Ascending aorta (tissue), 2 donors: Measurements from ENCODE around the gene GPNMB. TPM values are rescaled to one million over a fixed set of nuclear protein-coding genes. Genes with fewer than 3 reads are reported as not detected.

Experiments
- DNase-seq, 2 donors: peaks; one replicate each; pipeline ENCODE4 v3.0.0-alpha.2; 2019; ENCODE audit warnings: low spot score in 2 of 2
- H3K27ac ChIP-seq, 2 donors: fragments of 200-600 bp; sonication (generic); one replicate each; pipeline ENCODE4 v1.5.1; 2016 to 2017; ENCODE audit warnings: mild to moderate bottlenecking in 1 of 2
- H3K27me3 ChIP-seq: fragments of 200-600 bp; sonication (generic); one replicate; pipeline ENCODE4 v1.5.1; 2017
- H3K36me3 ChIP-seq, 2 donors: fragments of 200-600 bp; sonication (generic); one replicate each; pipeline ENCODE4 v1.5.1; 2016
- H3K4me1 ChIP-seq, 2 donors: fragments of 200-600 bp; sonication (generic); one replicate each; pipeline ENCODE4 v1.5.1; 2016 to 2017; ENCODE audit warnings: mild to moderate bottlenecking in 1 of 2
- H3K4me3 ChIP-seq, 2 donors: fragments of 200-600 bp; sonication (generic); one replicate each; pipeline ENCODE4 v1.5.1; 2016 to 2017; ENCODE audit warnings: mild to moderate bottlenecking in 1 of 2
- H3K9me3 ChIP-seq, 2 donors: fragments of 200-600 bp; sonication (generic); one replicate each; pipeline ENCODE4 v1.5.1; 2016
- intact Hi-C: fragments of 100-400 bp; cut with DNase I; formaldehyde crosslinking; loops from one replicate; pipeline ENCODE4 v1.15.1; 2023
- total RNA-seq: library from RNA; depleted of rRNA; stranded (reverse); fragments of >200 nt; gene quantifications from one replicate; pipeline ENCODE4 v1.1.0, GENCODE V29; 2016
- TF ChIP-seq, protein P1 (sequence below), 3 experiments: fragments of 200-600 bp in 2 of 3; fragments of 450-650 bp in 1 of 3; sonication (generic) in 2 of 3; IDR thresholded peaks; one replicate each; pipeline ENCODE4 v1.5.1; 2016 to 2019; ENCODE audit warnings: antibody characterized with exemption in 3 of 3, mild to moderate bottlenecking in 1 of 3, moderate library complexity in 1 of 3

GPNMB gene
- total RNA-seq, 1 donor from 2014 or later, result 46.4 TPM

DNA sequence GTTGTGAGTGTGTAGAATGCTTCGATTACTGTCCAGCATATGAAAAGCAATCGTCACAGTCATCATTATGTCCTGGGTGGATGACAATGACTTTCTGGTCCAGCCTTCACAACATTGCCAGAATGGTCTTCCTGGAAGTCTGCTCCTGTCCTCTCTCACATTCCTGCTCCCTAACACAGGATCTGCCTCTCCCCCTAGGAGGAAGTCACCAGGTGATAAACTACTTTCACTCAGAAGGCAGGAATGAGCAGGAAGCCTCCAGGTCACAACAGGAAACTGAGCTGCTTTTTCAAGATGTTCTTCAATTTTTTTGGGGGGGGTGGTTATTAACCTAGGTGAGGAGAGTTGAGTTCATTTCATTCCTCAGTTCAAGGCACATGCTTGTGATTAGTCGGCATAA lies 13.6 kb upstream of the GPNMB start:
- Histone ChIP-seq H3K9me3 (no peaks in the 10 kb centered on the region), H3K4me3 (no peak overlapping the region), H3K27ac (no peak overlapping the region), H3K4me1 (no peaks in the 10 kb centered on the region), H3K27me3 (no peaks in the 10 kb centered on the region), H3K36me3 (no peaks in the 10 kb centered on the region)
- TF ChIP-seq, protein P1, sequence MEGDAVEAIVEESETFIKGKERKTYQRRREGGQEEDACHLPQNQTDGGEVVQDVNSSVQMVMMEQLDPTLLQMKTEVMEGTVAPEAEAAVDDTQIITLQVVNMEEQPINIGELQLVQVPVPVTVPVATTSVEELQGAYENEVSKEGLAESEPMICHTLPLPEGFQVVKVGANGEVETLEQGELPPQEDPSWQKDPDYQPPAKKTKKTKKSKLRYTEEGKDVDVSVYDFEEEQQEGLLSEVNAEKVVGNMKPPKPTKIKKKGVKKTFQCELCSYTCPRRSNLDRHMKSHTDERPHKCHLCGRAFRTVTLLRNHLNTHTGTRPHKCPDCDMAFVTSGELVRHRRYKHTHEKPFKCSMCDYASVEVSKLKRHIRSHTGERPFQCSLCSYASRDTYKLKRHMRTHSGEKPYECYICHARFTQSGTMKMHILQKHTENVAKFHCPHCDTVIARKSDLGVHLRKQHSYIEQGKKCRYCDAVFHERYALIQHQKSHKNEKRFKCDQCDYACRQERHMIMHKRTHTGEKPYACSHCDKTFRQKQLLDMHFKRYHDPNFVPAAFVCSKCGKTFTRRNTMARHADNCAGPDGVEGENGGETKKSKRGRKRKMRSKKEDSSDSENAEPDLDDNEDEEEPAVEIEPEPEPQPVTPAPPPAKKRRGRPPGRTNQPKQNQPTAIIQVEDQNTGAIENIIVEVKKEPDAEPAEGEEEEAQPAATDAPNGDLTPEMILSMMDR (IDR thresholded peaks at IDR 0.05), result no peak
- intact Hi-C loops, result no loop called here
- no peak for DNase-seq

DNA sequence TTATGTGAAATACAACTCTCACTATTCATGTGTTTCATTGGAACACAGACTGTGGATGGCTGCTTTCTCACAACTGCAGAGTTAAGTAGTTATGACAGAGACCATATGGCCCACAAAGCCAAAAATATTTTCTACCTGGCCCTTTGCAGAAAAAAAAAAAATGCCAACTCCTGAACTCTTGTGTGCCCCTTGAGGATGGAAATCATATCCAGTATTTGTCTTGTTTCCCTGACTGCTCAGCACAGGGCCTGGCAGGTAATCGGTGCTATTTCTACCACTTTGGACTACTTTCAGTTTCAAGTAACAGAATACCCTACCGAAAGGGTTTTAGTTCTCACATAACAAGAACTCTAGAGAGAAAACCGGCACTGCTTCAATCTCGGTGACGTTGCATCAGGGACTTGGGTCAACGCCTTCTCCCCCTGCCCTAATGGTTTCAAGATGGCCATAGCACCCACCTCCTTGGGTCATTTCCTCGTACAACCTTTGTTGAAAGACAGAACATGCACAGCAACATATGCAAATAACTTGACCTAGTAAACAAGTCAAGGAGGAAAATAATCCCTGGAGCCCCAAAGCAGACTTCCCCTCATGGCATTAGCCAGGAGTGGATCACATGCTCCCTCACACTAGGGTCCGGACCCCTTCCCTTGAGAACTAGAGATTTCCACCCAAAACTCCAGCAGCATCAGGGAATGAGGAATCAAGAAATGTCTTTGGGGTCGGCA lies 11.8 kb upstream of the GPNMB start:
- no peaks in the 10 kb centered on the region for H3K36me3 ChIP-seq
- no peak for DNase-seq
- no peaks in the 10 kb centered on the region for H3K4me1 ChIP-seq
- H3K9me3 ChIP-seq, result no peaks in the 10 kb centered on the region
- TF ChIP-seq, protein P1 (IDR thresholded peaks at IDR 0.05), result no peak
- H3K27me3 ChIP-seq, result no peaks in the 10 kb centered on the region
- intact Hi-C loops, result no loop called here
- H3K27ac ChIP-seq, result no peak overlapping the region
- H3K4me3 ChIP-seq, result no peak overlapping the region

DNA sequence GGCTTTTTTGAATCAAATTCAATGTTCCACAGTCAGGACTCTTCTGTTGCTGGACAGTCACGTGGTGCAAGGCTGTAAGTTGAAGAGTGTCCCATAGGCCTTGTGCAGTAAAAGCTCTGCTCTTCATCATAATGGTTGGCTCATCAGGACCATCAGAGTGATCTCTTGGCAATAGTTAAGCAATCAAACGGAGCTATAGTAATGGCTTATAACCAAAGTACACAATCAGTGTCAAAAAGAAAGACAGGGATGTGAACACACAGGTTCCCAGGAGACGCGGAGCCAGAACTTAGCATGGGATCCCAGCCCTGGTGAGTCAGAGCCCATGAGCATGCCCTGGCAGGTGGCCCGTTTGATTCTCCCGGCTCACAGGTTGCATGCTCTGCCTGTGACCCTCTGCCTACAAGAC lies 10.8 kb upstream of the GPNMB start:
- Histone ChIP-seq H3K4me1 (no peaks in the 10 kb centered on the region), H3K36me3 (no peaks in the 10 kb centered on the region), H3K27me3 (no peaks in the 10 kb centered on the region), H3K9me3 (no peaks in the 10 kb centered on the region), H3K27ac (no peak overlapping the region), H3K4me3 (no peak overlapping the region)
- TF ChIP-seq, protein P1 (IDR thresholded peaks at IDR 0.05), result no peak
- no peak for DNase-seq
- intact Hi-C loops, result no loop called here

DNA sequence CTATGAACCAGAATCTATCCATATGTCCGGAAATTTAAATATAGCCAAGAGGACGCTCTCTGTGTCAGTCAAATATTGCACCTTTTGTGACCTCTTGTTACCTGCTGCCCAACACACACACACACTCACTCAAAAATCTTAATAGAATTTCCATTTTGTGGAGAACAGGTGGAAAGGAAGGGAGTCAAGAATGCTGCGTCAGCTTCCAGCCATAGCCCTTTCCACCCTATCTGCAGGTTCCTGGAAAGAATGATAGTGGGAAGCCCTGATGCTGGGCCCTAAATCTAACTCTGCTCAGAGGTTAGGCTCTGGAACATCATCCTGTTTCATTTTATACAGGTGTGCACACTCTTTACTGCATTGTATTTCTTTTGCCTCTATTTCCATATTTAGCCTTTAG lies 9.6 kb upstream of the GPNMB start:
- Histone ChIP-seq H3K36me3 (no peaks in the 10 kb centered on the region), H3K9me3 (no peaks in the 10 kb centered on the region), H3K27me3 (no peaks in the 10 kb centered on the region), H3K27ac (no peak overlapping the region), H3K4me3 (no peak overlapping the region), H3K4me1 (no peaks in the 10 kb centered on the region)
- no peak for DNase-seq
- TF ChIP-seq, protein P1 (IDR thresholded peaks at IDR 0.05), result no peak
- intact Hi-C loops, result no loop called here

DNA sequence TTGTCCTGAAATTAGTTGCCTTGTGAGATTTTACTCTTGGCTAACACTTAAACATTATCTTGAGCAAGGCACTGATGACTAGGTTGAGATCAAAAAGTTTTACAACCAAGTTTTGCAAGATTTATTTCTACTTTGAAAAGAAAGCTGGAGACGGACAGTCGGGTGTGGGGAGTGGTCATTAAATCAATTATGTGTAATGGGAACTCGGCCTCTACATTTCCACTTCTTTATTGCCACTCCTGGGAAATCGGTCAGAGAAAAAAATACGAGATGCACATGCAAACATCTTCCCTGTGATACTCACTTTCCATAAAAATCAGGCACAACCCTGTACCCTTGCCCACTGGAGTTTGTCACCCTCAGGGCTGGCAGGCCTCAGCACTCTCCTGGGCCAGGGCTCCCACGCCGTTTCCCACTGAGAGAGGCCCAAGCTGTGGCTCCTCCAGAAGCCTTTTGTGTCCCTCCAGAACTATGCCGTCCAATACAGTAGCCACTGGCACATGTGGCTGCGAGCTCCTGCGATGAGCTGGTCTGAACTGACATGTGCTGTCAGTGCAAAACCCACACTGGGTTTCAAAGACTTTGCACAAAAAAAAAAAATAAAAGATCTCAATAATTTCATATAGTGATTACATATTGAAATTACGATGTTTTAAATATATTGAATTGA lies 7.5 kb upstream of the GPNMB start:
- no peaks in the 10 kb centered on the region for H3K27me3 ChIP-seq
- TF ChIP-seq, protein P1 (IDR thresholded peaks at IDR 0.05), result no peak
- peaks cover 0 to 9% of the 10 kb centered on the region in 2 donors for H3K4me1 ChIP-seq
- H3K9me3 ChIP-seq, result no peaks in the 10 kb centered on the region
- H3K4me3 ChIP-seq, result no peak overlapping the region
- no peak overlapping the region for H3K27ac ChIP-seq
- no peak for DNase-seq
- H3K36me3 ChIP-seq, result no peaks in the 10 kb centered on the region
- intact Hi-C loops, result no loop called here
